K562 (cell line): ENCODE results near the gene MVP. TPM values are rescaled to one million over a fixed set of nuclear protein-coding genes. Genes with fewer than 3 reads are reported as not detected.

Source experiments
- DACH1 ChIP-seq: fragments of 450-650 bp; IDR thresholded peaks from 2 replicates; pipeline ENCODE4 v1.6.1; 2018; ENCODE audit not compliant: partially characterized antibody
- ZNF282 ChIP-seq: sonication (generic); formaldehyde crosslinking; IDR thresholded peaks from 2 replicates; pipeline ENCODE4 v1.8.1; 2023; ENCODE audit warnings: missing genetic modification reagents
- polyA plus RNA-seq, 8 experiments: library from polyadenylated mRNA; depleted of rRNA in 4 of 8; stranded (reverse) in 5 of 8; unstranded in 3 of 8; fragments of >200 nt; fragmentation: Nextera tagmentation in 2 of 8; fragmentation: Illumina TruSeq in 1 of 8; extraction: Ambion mirVana in 2 of 8; extraction: Trizol in 1 of 8; gene quantifications; 2 replicates each; pipeline versions ENCODE4 v1.2.1 to v1.2.3, GENCODE V29; 2011 to 2014; ENCODE audit warnings: inconsistent platforms in 1 of 8, missing spikeins in 1 of 8
- total RNA-seq, 7 experiments: library from RNA; depleted of rRNA in 6 of 7; stranded (reverse); fragments of >200 nt in 6 of 7; fragmentation: Illumina TruSeq in 2 of 7; extraction: Trizol in 2 of 7; gene quantifications; 2 replicates each; pipeline versions ENCODE4 v1.2.1 to v1.2.3, GENCODE V29; 2011 to 2021; ENCODE audit warnings: low replicate concordance in 1 of 7
- TF ChIP-seq, protein P1 (sequence below), 2 experiments: fragments of 450-650 bp; IDR thresholded peaks; 2 replicates each; pipeline ENCODE4 v1.6.1; 2016; ENCODE audit warnings: mild to moderate bottlenecking in 2 of 2, borderline replicate concordance in 1 of 2, low read depth in 1 of 2, moderate library complexity in 1 of 2
- TF ChIP-seq, protein P2 (sequence below): fragments of 200-800 bp; sonication (Bioruptor generic); IDR thresholded peaks from 2 replicates; pipeline ENCODE4 v1.6.1; 2017; ENCODE audit warnings: missing genetic modification characterization, missing compliant biosample characterization
- TF ChIP-seq, protein P3 (sequence below), 2 experiments: IDR thresholded peaks; 2 replicates each; pipeline ENCODE4 v1.6.1; 2012; ENCODE audit warnings: improper control_type of control experiment in 2 of 2, low read depth in 2 of 2, low read length in 2 of 2, borderline replicate concordance in 1 of 2

The MVP gene
- total and polyA plus RNA-seq, 9 of the 15 experiments (the other 6 are each of a cell fraction or from before 2014, with no cell fraction given), result 0.39 to 1.9 (median 0.76) TPM; not detected in 2

DNA sequence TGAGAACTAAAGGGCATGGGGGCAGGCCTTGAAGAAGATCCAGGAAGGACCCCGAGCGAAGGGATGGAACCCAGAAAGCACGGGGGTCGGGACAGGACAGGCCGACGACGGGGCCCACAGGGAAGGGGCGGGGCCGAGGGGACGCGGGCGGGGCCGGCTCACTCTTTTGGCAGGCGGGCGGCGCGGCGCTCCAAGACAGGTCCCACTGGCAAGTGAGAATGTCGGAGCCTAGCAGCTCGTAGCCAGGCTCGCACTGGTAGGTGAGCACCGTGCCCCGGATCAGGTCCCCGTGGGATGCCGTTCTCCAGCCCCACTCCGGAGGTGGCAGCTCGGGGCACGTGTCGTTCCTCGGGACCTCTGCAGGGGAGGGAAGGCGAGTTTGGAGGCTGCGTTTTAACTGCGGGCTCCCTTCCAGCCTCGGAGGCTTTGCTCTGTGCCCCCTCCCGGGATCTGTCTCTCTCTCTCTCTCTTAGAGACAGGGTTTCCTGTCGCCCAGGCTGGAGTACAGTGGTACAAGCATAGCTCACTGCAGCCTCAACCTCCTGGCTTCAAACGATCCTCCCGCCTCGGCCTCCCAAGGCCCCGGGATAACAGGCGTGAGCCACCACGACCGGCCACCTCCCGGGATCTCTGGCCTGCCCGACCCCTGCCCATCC lies 56.5 kb downstream of the MVP start (continued):
- TF ChIP-seq, protein P1, sequence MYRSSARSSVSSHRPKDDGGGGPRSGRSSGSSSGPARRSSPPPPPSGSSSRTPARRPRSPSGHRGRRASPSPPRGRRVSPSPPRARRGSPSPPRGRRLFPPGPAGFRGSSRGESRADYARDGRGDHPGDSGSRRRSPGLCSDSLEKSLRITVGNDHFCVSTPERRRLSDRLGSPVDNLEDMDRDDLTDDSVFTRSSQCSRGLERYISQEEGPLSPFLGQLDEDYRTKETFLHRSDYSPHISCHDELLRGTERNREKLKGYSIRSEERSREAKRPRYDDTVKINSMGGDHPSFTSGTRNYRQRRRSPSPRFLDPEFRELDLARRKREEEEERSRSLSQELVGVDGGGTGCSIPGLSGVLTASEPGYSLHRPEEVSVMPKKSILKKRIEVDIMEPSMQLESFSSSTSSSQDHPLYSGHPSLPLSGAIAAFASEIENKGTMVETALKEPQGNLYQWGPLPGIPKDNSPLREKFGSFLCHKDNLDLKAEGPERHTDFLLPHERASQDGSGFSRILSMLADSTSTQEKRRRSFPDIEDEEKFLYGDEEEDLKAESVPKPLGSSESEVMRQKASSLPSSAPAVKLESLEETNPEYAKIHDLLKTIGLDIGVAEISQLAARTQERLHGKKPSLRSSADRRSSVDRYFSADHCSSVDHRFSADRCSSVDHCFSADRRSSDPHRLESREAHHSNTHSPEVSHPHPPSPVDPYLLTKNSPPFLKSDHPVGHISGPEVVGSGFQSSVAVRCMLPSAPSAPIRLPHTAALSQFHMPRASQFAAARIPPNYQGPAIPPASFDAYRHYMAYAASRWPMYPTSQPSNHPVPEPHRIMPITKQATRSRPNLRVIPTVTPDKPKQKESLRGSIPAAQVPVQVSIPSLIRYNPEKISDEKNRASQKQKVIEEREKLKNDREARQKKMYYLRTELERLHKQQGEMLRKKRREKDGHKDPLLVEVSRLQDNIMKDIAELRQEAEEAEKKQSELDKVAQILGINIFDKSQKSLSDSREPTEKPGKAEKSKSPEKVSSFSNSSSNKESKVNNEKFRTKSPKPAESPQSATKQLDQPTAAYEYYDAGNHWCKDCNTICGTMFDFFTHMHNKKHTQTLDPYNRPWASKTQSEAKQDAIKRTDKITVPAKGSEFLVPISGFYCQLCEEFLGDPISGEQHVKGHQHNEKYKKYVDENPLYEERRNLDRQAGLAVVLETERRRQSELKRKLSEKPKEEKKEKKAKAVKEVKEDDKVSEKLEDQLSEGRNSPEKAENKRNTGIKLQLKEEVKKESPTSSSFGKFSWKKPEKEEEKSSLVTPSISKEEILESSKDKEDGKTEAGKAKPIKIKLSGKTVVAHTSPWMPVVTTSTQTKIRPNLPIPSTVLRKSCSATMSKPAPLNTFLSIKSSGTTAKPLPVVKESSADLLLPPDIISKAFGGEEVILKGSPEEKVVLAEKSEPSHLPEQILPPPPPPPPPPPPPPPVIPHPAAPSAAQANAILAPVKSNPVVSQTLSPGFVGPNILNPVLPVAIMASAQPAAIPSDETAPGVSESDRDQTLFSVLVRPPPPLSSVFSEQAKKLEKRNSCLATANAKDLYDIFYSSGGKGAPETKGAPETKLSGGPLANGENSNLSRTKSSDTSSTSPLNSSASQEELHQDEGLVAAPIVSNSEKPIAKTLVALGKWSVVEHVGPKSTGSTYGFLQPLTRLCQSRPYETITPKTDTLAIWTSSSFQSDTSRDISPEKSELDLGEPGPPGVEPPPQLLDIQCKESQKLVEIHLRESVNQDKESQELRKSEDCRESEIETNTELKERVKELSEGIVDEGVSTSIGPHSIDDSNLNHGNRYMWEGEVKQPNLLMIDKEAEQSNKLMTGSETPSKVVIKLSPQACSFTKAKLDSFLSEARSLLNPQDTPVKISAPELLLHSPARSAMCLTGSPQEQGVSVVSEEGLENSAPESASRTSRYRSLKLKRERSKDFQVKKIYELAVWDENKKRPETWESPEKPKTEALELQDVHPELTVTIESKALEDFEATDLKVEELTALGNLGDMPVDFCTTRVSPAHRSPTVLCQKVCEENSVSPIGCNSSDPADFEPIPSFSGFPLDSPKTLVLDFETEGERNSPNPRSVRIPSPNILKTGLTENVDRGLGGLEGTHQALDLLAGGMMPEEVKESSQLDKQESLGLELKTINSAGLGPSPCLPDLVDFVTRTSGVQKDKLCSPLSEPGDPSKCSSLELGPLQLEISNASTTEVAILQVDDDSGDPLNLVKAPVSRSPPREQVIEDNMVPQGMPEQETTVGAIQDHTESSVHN (IDR thresholded peaks at IDR 0.05; ENCODE audit: borderline replicate concordance in 1 of 2, low read depth in 1 of 2), result no peak
- TF ChIP-seq DACH1 (no peak), ZNF282 (CRISPR knock-in tag) (no peak)
- TF ChIP-seq, protein P2, sequence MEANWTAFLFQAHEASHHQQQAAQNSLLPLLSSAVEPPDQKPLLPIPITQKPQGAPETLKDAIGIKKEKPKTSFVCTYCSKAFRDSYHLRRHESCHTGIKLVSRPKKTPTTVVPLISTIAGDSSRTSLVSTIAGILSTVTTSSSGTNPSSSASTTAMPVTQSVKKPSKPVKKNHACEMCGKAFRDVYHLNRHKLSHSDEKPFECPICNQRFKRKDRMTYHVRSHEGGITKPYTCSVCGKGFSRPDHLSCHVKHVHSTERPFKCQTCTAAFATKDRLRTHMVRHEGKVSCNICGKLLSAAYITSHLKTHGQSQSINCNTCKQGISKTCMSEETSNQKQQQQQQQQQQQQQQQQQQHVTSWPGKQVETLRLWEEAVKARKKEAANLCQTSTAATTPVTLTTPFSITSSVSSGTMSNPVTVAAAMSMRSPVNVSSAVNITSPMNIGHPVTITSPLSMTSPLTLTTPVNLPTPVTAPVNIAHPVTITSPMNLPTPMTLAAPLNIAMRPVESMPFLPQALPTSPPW (CRISPR knock-in tag), result peak; percentile 58
- TF ChIP-seq, protein P3, sequence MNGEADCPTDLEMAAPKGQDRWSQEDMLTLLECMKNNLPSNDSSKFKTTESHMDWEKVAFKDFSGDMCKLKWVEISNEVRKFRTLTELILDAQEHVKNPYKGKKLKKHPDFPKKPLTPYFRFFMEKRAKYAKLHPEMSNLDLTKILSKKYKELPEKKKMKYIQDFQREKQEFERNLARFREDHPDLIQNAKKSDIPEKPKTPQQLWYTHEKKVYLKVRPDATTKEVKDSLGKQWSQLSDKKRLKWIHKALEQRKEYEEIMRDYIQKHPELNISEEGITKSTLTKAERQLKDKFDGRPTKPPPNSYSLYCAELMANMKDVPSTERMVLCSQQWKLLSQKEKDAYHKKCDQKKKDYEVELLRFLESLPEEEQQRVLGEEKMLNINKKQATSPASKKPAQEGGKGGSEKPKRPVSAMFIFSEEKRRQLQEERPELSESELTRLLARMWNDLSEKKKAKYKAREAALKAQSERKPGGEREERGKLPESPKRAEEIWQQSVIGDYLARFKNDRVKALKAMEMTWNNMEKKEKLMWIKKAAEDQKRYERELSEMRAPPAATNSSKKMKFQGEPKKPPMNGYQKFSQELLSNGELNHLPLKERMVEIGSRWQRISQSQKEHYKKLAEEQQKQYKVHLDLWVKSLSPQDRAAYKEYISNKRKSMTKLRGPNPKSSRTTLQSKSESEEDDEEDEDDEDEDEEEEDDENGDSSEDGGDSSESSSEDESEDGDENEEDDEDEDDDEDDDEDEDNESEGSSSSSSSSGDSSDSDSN (IDR thresholded peaks at IDR 0.05; ENCODE audit: borderline replicate concordance in 1 of 2, low read depth in 2 of 2, low read length in 2 of 2), result no peak
